Parathyroid adenoma (tissue), 2 donors: ENCODE data around the gene NNT.
"Not testable (repeated sequence)": the region's sequence is repeated elsewhere in the genome, so short reads cannot be mapped to it uniquely, and the experiment has no call there.

ENCODE experiments used
- H2AFZ ChIP-seq: fragments of 300-600 bp; sonication (generic); one replicate; pipeline ENCODE4 v1.7.0; 2017; ENCODE audit warnings: antibody characterized with exemption, mild to moderate bottlenecking
- H3K27ac ChIP-seq: fragments of 300-600 bp; sonication (generic); one replicate; pipeline ENCODE4 v1.7.0; 2017
- H3K27me3 ChIP-seq: fragments of 300-600 bp; sonication (generic); one replicate; pipeline ENCODE4 v1.7.0; 2017; ENCODE audit warnings: low read length; ENCODE audit not compliant: control insufficient read depth, insufficient read depth
- H3K36me3 ChIP-seq: fragments of 300-600 bp; sonication (generic); one replicate; pipeline ENCODE4 v1.7.0; 2017; ENCODE audit warnings: low read length; ENCODE audit not compliant: control insufficient read depth, insufficient read depth
- H3K4me1 ChIP-seq: fragments of 300-600 bp; sonication (generic); one replicate; pipeline ENCODE4 v1.7.0; 2017; ENCODE audit warnings: control low read depth
- H3K4me2 ChIP-seq: fragments of 300-600 bp; sonication (generic); one replicate; pipeline ENCODE4 v1.7.0; 2017; ENCODE audit warnings: low read length
- H3K4me3 ChIP-seq: fragments of 300-600 bp; sonication (generic); one replicate; pipeline ENCODE4 v1.7.0; 2017; ENCODE audit warnings: low read depth, low read length
- H3K79me2 ChIP-seq: fragments of 300-600 bp; sonication (generic); one replicate; pipeline ENCODE4 v1.7.0; 2017; ENCODE audit warnings: control low read depth
- H3K9ac ChIP-seq: fragments of 300-600 bp; sonication (generic); one replicate; pipeline ENCODE4 v1.7.0; 2017; ENCODE audit warnings: mild to moderate bottlenecking
- H3K9me3 ChIP-seq: fragments of 300-600 bp; sonication (generic); one replicate; pipeline ENCODE4 v1.7.0; 2017; ENCODE audit warnings: low read length; ENCODE audit not compliant: control insufficient read depth
- TF ChIP-seq, protein P1 (sequence below): fragments of 300-600 bp; sonication (generic); IDR thresholded peaks from one replicate; pipeline ENCODE4 v1.7.0; 2017; ENCODE audit warnings: antibody characterized with exemption, mild to moderate bottlenecking
- donor health status: primary hyperparathyroidism.

The NNT gene

DNA sequence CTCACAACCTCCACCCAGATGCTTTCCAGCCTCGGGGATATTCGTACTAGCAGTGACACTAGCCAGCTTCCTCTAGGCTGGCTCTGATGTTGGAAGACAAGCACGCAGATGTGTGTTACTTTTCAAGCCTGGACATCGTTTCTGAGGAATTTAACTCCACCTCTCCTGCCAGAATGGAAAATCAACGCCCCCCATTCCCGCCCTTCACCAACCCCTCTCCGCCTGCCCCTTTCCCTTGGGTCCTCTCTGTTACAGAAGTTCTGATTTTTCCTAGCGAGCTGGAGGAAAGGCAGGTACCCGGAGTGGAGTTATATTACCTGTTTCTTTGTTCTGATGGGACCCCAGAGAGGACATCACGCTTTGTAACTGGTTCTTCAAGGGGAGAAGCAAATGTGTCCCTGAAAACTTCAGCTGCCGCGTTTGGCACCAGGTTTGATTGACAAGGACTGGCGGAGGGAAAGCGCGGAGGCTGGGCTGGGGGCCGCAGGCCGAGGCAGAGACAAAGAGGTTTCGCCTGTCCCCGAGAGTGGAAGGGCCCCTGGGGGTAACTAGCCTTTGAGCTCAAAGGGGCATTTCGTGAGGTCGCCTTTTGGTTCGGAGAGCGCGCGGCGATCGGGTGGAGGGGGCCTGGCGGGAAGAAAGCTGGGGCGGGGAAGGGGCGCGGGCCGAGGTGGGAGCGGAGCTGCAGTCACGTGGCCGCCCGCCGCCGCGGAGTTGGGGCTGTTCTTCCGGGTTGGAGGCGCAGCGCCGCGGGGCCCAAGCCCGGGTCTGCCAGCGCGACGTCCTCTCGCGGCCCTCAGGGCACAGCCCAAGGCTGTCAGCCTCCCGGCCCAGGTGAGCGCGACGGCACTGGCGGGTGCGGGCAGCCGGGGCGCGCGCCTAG is at the start of gene NNT:
NNT (plus strand) TSS at position 720 of the 883 bp plus-strand sequence. CDS start 6,016 bp downstream, outside the sequence.
- Histone ChIP-seq H3K36me3 (no peaks in the 10 kb centered on the region), H3K4me3 (peak within 1 kb of the TSS; percentile 81), H3K4me1 (peaks cover 7% of the 10 kb centered on the region), H2AFZ (peak within 1 kb of the TSS; percentile 95), H3K79me2 (peaks cover 15% of the 10 kb centered on the region), H3K9ac (peak within 1 kb of the TSS; percentile 70), H3K4me2 (peak within 1 kb of the TSS; percentile 92), H3K27me3 (no peaks in the 10 kb centered on the region), H3K27ac (peak within 1 kb of the TSS; percentile 74), H3K9me3 (no peaks in the 10 kb centered on the region)
- TF ChIP-seq, protein P1, sequence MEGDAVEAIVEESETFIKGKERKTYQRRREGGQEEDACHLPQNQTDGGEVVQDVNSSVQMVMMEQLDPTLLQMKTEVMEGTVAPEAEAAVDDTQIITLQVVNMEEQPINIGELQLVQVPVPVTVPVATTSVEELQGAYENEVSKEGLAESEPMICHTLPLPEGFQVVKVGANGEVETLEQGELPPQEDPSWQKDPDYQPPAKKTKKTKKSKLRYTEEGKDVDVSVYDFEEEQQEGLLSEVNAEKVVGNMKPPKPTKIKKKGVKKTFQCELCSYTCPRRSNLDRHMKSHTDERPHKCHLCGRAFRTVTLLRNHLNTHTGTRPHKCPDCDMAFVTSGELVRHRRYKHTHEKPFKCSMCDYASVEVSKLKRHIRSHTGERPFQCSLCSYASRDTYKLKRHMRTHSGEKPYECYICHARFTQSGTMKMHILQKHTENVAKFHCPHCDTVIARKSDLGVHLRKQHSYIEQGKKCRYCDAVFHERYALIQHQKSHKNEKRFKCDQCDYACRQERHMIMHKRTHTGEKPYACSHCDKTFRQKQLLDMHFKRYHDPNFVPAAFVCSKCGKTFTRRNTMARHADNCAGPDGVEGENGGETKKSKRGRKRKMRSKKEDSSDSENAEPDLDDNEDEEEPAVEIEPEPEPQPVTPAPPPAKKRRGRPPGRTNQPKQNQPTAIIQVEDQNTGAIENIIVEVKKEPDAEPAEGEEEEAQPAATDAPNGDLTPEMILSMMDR = no peak

DNA sequence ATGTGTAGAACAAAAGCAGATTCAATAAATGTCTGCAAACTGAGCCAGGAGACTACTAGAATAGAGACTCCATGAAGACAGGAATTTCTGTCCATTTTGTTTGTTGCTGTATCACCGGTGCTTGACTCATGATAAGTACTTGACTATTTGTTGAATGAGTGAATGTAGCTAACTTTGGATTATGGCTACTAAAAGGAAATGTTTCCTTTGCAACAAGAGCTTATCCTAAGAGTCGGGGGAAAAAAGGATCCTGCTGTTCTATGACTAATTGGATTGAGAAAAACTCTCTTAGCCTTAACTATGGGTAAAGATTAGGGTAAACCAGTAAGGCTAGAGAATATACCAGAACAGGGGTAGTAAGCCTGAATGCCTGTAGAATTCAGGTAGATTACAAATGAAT is 49.6 kb upstream of the NNT start:
- TF ChIP-seq, protein P1 = no peak
- H2AFZ ChIP-seq = no peak overlapping the region

DNA sequence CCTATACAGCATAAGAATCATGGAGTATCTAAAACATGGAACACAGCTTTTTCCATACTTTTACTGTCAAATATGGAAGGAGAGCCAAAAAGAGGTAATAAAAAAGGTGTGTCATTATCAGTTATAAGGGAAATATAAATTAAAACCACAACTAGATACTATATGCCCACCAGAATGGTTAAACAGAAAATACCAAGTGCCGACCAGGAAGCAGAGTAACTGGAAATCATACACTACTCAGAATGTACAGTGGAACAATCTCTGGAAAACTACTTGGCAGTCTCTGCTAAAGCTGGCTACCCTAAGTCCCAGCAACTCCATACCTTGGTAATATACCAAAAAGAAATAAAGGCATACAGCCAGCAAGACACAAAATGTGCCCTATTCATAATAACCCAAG is 48.5 kb upstream of the NNT start:
- no peak overlapping the region for H3K9ac ChIP-seq
- H3K9me3 ChIP-seq = no peaks in the 10 kb centered on the region
- TF ChIP-seq, protein P1 = no peak
- H3K27me3 ChIP-seq = no peaks in the 10 kb centered on the region
- H3K36me3 ChIP-seq = no peaks in the 10 kb centered on the region
- H3K79me2 ChIP-seq = peaks cover 24% of the 10 kb centered on the region
- no peak overlapping the region for H3K4me3 ChIP-seq
- H3K4me2 ChIP-seq = no peak overlapping the region
- no peak overlapping the region for H3K27ac ChIP-seq
- no peak overlapping the region for H2AFZ ChIP-seq
- H3K4me1 ChIP-seq = no peaks in the 10 kb centered on the region

More for the DNA sequence above, 49.6 kb upstream of the NNT start:
- no peak overlapping the region for H3K9ac ChIP-seq
- no peak overlapping the region for H3K4me3 ChIP-seq
- no peaks in the 10 kb centered on the region for H3K4me1 ChIP-seq
- H3K79me2 ChIP-seq = peaks cover 28% of the 10 kb centered on the region
- H3K27me3 ChIP-seq = no peaks in the 10 kb centered on the region
- H3K9me3 ChIP-seq = no peaks in the 10 kb centered on the region
- no peak overlapping the region for H3K4me2 ChIP-seq
- no peaks in the 10 kb centered on the region for H3K36me3 ChIP-seq
- no peak overlapping the region for H3K27ac ChIP-seq

DNA sequence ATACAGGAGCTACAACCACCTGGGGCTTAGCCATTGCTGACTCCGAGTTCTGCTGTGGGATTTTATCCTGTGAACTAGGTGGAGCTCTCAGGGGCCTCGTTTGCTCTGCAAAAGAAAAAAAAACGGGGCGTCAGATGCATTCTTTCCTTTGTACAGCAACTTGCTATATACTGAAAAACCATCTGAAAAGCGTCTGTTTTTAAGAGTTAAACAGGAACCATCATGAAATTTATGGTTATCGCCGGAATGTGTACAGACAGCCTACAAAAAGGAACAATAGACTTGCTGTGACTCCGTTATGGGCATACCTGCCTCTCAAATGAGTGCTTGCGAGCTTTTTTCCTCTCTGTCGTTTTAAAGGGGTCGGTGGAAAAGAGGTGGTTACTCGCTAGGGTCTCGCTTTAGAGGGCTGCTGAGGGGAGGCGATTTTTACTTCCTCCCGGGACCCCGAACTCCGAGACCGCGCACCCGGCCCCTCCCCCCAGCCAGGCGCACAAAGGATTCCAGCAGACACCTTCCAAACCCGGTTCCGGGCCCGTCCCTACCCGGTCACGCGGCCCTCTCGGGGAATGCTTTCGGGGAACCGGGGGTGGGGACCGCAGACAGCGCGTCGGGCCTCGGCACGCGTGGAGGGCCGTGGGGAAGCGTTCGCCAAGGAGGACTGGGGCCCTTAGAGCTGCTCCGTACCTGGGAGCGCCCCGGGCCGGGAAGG is 46.9 kb upstream of the NNT start:
- Histone ChIP-seq H3K79me2 (peaks cover 24% of the 10 kb centered on the region), H3K4me1 (no peaks in the 10 kb centered on the region), H2AFZ (peak overlapping the region; percentile 95), H3K27me3 (no peaks in the 10 kb centered on the region), H3K27ac (peak overlapping the region; percentile 91), H3K36me3 (no peaks in the 10 kb centered on the region), H3K4me2 (peak overlapping the region; percentile 74), H3K4me3 (peak overlapping the region; percentile 66), H3K9me3 (no peaks in the 10 kb centered on the region), H3K9ac (peak overlapping the region; percentile 84)
- TF ChIP-seq, protein P1 = no peak

DNA sequence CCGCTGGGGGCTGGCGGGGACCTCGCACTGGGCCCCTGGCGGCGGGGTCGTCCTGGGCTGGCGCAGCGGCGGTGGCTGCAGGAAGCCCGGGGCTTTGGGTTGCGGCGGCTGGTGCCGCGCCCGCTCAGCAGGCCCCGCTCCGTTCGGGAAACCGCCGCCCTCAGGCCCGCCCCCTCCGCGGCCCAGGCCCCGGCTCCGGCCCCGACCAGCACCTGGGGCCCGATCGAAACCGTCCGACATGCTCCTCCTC is 46.4 kb upstream of the NNT start:
- peak overlapping the region; percentile 74 for H3K4me2 ChIP-seq
- H3K36me3 ChIP-seq, H3K4me1 ChIP-seq, H3K27me3 ChIP-seq, H3K9me3 ChIP-seq: not testable (repeated sequence)
- H3K9ac ChIP-seq = peak overlapping the region; percentile 84
- peak overlapping the region; percentile 66 for H3K4me3 ChIP-seq
- peak overlapping the region; percentile 91 for H3K27ac ChIP-seq
- peak overlapping the region; percentile 95 for H2AFZ ChIP-seq
- H3K79me2 ChIP-seq = peaks cover 24% of the 10 kb centered on the region
